HG03354 (cell line): ENCODE measurements around the gene AARS2.

ENCODE experiments used
- ATAC-seq: cut with Tn5 transposase; IDR thresholded peaks from one replicate; pipeline ENCODE4 v1.9.1; 2021; ENCODE audit warnings: mild to moderate bottlenecking; ENCODE audit not compliant: unreplicated experiment, poor library complexity, severe bottlenecking

AARS2 gene

DNA sequence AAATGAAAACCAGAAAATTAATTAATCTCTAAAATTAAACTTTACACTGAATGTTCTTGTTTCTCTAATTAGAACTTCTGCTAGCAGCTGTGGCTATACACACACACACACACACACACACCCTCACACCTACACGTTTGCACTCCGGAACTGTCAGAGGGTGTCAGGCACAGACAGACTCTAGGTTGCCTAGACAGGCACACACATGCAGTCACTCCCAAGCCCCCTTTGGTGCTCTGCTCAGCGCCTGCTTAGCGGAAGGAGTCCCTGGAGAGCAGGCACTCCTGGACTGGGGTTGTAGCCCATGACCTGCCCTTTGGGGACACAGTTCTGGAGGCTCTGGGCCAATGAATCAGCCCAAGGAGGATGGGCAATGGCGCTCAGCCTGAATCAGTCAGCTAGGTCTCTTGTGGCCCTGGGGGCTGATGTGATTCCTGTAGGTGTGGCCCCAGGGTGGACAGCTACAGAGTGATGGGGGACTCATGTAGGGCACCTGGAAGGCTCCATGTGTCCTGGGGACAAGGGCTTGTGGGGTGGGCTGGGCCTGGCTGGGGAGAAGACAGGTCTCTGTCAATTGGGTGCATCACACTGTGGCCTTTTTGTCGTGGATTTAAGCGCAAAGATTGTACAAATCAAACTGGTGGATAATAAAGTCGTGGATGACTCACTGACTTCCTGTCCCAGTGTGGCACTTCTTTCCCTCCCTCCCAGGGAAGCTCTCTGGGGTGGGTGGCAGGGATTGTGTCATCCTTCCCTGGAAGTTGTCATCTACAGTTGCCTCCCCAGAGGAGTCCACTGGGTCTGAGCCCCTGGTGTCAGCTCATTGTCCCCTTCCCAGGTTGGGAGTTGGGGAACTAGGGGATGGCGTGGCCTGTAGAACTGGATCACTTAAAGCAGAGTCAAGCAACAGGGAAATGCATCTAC lies 34.1 kb downstream of the AARS2 start:
- ATAC-seq = no peak

DNA sequence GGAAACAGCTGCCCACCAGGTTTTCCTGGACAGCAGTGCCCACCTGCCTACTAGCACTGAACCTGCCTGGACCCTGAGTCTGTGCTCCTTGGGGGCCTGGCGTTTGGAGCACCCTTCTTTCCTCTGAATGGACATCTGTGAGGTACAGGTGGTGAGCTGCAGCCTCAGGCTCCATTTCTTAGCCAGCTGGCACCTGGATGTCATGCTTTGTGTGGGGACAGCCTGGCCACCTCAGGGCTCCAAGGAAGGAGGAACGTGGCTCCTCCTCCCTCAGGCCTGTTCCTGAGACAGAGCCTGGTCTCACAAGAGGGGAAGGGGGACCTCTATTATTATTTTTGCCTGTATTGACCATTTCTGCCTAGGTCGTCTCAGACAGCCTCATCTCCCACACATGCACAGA lies 34.8 kb downstream of the AARS2 start:
- ATAC-seq = no peak

DNA sequence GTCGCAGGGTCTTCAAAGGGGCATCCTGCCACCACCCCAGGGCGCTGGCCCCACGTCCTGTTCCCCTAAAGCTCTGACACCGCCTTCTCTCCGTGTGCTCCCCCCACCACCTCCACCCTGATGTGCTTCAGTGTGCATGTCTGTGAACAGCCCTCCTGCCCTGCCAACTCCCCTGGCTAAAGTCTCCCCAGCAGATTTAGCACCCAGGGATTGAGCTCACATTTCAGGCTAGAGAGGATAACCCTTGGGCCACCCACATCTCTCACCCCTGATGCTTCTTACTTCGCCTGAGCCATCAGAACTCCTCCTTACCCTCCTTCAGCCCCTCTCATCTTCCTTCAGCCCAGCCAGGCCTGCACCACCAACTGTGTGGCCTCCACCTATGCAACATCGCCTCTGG lies 35.4 kb downstream of the AARS2 start:
- no peak for ATAC-seq

DNA sequence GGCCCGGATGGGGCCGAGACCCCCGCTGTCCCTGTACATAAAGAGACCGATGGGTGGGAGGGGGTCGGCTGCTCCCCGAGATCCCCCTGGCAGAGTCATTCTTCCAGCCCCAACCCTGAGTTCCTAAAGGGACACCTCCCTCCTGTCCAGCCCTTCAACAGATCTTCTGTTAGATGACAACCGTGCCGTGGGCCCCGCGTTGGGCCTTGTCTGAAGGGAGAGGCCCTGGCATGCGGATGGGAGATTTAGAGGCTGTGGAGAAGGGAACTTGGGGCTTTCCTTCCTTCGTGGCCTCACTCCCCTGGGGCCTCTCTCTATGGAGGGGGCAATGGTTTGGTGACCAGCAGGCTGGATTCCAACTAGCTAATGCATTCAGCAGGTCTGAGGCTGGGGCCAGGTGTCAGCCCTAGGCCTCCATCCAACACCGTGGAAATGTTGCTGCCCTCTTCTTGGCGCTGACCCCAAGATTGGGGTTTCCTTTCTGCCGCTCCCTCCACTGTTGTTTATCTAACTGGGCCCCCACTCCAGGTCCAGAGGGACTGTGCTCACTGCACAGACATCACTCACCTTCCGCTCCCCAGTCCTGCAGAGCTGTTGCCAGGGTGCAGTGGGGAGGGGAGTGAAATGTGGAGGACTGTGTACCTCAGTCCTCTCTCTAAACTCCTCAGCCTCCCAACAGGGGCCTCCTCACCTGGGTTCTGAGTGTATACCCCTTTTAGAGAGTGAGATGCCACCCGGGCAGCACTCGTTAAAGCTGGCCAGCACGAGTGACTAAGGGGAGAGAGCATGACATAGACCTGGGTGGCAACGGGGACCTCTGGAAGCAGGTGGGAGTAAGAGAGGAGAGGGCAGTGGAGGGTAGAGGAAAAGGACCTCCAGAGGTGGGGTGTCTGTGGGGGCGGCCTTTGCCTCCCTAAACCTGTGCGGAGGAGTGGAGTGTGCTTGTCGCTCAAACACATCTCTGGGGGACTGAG lies 36.2 kb downstream of the AARS2 start:
- no peak for ATAC-seq

DNA sequence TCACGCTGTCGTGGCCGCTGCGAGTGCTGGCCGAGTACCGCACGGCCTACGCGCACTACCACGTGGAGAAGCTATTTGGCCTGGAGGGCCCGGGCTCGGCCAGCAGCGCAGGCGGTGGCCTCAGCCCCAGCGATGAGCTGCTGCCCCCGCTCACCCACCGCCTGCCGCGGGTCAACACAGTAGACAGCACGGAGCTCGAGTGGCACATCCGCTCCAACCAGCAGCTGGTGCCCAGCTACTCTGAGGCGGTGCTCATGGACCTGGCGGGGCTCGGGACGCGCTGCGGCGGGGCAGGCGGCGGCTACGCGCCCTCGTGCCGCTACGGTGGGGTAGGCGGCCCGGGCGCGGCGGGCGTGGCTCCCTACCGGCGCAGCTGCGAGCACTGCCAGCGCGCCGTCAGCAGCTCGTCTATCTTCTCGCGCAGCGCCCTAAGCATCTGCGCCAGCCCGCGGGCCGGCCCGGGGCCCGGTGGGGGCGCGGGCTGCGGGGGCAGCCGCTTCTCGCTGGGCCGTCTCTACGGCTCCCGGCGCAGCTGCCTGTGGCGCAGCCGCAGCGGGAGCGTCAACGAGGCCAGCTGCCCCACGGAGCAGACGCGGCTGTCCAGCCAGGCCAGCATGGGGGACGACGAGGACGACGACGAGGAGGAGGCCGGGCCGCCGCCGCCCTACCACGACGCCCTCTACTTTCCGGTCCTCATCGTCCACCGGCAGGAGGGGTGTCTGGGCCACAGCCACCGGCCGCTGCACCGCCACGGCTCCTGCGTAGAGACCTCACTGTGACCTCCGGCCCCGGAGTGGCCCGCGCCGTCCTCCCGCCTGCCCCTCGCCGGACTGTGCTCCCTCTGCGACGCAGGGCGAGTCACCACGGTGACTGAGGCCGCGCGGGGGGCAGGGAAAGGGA lies 37.1 kb downstream of the AARS2 start:
- no peak for ATAC-seq

DNA sequence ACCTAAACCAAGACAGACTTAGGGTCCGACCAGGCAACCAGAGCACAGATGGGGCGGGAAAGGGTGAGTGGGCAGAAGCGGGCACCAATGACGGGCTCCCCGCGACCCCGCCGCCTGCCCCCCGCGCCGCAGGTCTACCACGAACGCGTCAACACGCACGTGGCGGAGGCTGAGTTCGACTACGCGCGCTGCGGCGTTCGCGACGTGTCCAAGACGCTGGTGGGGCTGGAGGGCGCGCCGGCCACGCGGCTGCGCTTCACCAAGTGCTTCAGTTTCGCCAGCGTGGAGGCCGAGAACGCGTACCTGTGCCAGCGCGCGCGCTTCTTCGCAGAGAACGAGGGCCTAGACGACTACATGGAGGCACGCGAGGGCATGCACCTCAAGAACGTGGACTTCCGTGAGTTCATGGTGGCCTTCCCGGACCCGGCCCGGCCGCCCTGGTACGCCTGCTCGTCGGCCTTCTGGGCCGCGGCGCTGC lies 37.8 kb downstream of the AARS2 start:
- ATAC-seq = no peak

DNA sequence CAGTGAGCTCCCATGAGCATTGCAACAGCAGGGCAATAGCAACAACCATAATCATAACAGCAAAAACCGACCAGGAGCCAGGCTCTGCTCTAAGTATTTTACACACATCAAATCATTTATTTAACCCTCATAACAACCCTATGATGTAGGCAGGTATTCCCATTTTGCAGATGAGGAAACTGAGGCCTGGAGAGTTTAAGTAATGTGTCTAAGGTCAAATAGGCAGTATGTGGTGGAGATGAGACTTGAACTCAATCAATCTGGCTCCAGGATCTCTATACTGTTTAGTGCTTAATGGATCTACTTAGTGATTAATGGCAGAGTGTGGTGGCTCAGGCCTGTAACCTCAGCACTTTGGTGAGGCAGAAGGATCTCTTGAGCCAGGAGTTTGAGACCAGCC lies 39.5 kb downstream of the AARS2 start:
- ATAC-seq = no peak

DNA sequence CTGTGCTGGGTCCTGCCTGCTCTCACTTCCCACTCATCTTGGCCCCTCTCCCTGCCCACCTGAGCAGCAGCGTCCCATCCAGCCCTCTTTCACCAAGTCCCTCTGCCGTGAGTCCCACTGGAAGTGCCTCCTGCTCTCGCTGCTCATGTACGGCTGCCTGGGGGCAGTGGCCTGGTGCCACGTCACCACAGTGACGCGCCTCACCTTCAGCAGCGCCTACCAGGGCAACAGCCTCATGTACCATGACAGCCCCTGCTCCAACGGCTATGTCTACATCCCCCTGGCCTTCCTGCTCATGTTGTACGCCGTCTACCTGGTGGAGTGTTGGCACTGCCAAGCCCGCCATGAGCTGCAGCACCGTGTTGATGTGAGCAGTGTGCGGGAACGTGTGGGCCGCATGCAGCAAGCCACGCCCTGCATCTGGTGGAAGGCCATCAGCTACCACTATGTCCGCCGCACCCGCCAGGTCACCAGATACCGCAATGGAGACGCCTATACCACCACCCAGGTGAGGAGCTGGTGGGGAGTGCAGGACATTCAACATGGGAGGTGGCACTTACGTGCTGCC lies 40.1 kb downstream of the AARS2 start:
- no peak for ATAC-seq

DNA sequence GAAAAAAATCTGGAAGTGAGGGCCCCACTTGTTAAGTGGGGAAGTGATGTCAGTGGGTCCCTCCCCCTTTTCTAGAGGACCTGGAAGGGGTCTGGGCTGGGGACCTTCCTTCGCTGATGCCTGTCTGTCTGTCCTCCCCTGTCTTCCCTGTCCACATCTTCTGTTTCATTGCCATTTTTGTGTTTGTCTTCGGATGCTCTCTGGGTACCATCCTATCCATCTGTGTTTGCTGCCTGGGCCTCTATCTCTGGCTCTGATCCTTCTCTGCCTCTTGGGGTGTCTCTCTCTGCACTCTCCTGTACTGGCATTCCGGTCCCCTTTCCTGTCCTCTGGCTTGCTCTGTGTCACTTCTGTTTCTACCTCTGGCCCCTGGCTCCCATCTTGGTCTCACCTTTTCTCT lies 40.6 kb downstream of the AARS2 start:
- no peak for ATAC-seq

DNA sequence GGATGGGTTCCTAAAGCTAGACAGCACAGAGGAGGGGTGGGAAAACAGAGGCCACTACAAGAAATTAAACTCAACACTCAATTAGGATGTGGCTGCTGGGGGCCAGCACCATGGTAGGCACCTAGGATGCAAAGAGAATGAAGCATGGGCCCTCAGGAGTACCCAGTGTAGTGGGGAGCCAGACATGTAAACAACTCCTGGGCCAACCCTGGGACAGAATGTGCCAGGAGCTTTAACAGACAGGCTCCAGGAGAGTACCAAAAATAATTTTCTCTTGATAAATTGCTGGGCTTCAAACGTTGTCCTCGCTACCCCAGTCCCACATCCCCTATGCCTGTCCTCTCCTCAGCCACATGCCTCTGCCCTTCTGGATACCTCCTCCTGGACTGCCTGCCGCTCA lies 41.2 kb downstream of the AARS2 start:
- ATAC-seq = no peak

DNA sequence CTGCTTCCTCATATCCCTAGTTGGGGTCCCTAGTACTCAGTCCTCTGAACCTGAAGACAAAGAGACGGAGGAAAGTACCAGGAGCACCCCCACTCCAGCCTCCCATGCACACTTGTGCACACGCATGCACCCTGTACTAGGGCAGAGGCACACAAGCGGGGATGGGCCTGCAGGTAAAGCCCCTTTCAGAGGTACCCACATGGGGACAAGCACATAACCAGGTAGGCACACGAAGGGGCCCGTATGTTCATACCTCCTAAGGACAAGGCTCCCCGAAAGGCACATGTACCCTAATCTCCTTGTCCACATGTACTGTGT lies 41.8 kb downstream of the AARS2 start:
- no peak for ATAC-seq

DNA sequence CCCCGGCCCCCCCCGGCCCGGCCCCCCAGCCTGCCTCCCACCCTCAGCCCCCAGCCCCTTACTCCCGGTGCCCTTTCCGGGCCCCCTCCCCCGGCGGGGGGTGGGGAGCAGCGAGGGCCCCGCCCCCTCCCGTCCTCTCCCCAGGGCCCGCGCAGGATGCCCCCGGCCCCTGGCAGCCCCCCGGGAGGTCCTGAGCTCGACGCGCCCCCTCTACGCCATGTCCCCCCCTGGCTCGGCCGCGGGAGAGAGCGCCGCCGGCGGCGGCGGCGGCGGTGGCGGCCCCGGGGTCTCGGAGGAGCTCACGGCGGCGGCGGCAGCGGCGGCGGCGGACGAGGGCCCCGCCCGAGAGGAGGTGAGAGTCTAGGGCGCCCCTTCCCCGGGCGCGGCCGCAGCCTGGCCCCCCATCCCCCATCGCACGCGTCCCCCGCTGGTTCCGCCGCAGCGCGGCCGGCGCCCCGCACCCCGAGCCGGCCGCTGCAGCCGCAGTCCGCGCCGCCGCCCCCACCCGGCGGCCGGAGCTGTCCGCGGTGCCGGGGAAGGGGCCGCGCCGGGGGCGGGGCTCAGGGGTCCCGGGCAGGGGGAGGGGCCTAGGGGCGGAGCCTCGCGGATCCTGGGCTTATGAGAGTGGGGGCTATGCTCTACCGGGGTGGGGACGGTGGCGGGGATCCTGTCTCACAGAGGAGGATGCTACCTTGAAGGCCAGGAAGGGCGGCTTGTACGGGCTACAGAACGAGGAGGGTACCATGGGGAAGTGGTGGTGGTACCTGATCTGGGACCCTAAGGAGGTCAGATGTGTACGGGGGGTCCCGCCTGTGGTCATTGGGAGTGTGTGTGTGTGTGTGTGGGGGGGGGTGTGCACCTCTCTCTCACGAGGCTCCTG lies 42.4 kb downstream of the AARS2 start:
- ATAC-seq = no peak

DNA sequence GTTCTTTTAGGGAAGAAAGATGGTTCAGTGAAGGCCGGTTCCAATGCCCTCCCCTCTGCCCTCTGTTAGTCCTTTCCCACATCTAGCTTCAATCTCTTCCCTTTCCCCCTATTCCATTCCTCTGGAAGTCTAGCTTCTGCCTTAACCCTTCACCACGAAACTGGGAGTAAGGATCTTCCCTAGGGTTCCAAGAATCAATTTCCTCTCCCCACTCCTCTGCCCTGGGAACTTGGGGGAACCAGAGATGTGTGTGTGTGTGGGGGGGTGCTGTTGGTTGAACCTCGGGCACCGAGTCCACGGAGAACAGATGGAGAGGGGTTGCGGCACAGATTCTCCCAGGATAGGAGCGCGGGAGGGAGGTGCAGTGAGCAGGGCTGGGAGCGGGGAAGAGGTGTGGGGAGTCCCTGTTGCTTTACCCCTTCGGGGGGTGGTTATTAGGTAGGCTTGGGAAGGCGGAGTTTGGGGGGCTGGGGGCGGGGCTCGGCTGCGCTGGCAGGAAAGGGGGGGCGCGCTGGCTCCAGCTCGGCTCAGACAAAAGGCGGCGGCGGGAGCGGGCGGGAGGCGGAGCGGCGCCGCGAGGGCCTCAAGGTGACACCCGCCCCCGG lies 43.1 kb downstream of the AARS2 start, which contains the start of gene TMEM151B:
TMEM151B (plus strand) TSS at position 530 of the 605 bp plus-strand sequence. CDS start 293 bp downstream, outside the sequence.
- no peak for ATAC-seq

DNA sequence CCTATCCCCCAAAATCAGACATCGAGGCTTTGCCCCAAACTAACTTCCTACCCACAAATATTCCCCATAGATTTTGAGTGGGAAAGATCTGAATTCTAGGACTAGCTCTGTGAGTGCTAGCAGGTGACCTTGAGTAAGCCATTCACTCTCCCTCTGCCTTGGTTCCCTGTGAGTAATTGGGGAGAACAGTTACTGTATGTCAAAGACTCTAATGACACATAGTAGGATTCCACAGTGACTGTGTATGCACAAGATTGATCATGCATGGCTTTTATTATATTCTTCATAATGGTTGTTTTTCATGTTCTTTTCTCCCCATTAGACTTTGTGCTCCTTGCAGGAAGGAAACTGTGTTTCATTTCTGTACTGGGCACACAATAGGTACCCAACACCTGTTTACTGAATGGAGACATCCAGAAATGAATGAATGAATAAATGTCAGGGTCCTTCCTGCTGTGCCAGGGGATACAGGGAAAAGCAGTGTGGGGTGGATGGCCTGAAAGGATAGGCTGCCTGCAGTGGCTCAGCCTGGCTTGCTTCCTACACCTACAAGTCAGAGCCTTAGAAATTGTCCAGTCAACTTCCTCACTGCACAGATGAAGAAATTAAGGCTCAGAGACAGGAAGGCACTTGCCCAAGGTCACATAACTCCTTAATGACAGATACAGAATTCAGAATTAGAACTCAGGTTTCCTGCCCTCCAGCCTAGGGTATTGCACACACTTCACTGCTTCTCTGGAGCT lies 43.8 kb downstream of the AARS2 start:
- ATAC-seq = no peak

DNA sequence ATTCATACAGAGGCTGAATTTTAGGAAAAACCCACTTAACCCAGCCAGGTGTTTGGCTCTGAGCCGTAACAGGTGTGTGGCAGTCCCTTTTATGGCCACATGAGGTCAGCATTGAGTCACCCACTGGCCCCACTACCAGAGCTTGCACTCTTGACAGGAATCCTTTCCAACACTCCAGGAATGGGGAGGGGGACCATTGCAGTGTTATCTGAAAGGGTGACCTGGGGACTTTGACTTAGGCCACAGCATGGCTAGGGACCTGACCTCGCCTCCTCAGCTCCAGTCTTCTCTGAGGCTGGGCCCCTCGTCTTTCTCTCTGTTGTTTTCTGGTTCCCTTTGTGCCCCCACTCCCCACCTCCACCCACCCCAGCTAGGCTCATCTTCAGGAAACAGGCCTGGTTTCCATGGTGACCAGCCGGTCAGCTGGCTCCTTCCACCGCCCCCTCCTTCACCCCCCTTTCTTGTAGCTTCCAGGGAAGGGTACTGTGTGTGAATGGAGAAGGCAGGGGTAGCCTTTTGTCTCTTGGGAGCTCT lies 45.0 kb downstream of the AARS2 start:
- ATAC-seq = no peak

DNA sequence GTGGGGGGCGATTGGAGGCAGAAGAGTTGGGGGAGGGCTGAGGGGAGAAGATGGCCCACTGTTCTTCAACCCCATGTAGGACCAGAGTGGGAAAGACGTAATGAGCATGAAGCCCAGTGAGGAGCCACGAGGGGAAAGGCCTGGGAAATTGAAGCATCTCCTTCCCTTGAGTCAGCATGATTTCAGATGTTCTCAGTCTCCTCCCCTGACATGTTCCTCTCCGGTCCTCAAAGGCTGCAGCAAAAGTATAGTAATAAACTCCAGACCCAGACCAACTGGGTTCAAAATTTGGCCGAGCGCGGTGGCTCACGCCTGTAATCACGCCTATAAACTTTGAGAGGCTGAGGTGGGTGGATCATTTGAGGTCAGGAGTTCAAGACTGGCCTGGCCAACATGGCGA lies 45.9 kb downstream of the AARS2 start:
- ATAC-seq = no peak

DNA sequence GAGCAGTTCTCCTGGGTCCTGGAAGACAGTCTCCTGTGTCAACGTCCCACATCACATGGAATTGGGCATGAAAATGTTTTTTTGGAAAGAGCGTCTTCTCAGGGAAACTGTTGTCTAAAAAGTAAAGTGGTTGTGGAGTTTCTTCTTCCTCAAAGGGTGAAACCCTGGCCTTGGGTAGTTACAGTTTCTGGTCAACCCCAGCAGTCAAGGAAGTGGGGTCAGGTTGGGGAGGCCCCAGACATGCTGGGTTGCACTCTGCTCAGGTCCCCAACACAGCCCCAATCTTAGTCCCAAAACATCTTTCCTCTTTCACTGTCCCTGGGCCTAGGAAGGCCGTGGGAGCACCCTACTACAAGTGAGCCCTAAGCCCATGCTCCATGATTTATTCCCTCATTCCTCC lies 46.8 kb downstream of the AARS2 start:
- ATAC-seq = no peak
